ENCODE results near the gene C2CD3.

The C2CD3 gene

DNA sequence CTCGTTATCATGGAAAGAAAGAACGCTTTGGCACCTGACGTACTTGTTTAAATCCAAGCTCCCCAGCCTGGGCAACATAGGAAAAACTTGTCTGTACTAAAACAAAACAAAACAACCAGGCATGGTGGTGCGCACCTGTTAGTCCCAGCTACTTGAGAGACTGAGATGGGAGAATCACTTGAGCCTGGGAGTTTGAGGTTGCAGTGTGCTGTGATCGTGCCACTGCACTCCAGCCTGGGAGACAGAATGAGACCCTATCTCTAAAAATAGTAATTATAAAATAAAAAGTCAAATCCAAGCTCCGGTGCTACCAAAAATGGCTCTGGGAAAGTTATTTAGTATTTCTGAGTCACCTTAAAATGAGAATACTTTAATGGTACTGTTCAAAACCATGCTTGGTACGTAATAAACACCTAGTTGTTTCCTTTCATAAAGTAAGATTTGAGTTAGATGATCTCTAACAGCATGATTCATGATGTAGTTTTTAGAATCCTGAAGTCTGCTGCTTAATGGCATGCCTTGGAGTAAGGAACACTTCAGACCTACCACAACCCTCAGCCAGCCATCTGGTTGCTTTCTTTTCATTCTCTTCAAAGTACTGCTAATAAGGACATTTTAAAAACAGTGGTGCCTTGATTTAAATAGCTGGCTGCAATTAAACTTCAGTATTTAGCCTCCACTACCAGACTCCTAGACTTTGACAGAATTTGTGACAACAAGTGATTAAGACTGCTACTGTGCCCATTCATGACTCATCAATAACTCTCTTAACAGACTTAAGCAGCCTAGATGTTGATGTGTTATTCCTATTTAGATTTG is 8.6 kb upstream of the C2CD3 start:
- TF ChIP-seq, protein P1, sequence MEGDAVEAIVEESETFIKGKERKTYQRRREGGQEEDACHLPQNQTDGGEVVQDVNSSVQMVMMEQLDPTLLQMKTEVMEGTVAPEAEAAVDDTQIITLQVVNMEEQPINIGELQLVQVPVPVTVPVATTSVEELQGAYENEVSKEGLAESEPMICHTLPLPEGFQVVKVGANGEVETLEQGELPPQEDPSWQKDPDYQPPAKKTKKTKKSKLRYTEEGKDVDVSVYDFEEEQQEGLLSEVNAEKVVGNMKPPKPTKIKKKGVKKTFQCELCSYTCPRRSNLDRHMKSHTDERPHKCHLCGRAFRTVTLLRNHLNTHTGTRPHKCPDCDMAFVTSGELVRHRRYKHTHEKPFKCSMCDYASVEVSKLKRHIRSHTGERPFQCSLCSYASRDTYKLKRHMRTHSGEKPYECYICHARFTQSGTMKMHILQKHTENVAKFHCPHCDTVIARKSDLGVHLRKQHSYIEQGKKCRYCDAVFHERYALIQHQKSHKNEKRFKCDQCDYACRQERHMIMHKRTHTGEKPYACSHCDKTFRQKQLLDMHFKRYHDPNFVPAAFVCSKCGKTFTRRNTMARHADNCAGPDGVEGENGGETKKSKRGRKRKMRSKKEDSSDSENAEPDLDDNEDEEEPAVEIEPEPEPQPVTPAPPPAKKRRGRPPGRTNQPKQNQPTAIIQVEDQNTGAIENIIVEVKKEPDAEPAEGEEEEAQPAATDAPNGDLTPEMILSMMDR (conservative IDR thresholded peaks at IDR 0.05): no peak
- no peak overlapping the region for H3K27ac ChIP-seq

DNA sequence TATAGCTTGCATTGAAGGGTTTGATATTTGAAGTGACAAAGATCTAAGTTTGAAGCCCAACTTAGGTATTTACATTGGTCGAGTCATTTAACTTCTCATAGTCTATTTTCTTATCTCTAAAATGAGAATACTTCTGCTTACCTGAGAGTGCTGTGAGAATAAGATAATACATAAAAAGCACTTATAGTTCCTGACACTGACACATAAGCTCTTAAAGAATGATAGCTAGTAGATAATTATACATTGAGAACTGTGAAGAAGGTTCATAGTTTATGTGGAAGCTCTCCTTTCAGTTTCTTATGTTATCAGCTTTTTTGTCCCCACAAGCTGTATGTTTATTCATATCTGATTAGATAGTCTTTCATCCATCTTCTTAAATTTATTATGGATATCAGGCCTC is 5.1 kb upstream of the C2CD3 start:
- TF ChIP-seq, protein P1 (conservative IDR thresholded peaks at IDR 0.05): no peak
- H3K27ac ChIP-seq: no peak overlapping the region

DNA sequence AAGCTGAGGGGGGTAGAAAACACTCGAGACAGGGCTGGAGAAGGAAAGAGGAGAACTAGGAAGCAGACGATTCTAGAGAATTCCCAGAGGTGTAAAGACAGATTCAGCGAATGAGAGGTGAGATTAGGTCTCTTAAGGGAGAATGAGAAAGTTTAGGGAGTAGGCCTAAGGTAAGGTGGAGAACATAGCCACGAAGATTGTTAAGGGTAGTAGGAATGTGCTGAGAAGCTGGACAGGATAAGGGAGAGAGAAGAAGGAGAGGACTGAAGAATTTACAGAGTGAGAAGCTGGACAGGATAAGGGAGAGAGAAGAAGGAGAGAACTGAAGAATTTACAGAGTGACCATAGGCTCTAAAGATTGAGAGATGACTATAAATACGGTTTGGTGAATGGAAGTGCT is 1.2 kb upstream of the C2CD3 start:
- TF ChIP-seq, protein P1 (conservative IDR thresholded peaks at IDR 0.05): no peak
- H3K27ac ChIP-seq: peak overlapping the region; percentile 92

DNA sequence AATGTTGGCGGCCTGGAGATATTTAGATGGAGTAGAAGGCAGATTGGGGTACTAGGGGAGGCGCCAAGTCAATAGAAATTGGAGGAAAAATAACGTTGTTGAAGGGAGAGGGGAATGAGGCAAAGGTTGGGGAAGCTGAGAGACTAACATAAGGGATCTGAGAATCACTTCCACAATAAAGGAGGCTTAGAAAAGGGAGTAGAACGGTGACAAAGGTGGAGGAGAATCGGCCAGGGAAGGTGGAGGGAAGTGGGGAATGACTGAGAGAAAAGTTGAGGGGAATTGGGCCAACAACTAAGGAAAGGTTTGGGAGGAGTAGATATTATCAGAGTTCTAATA is 797 bp upstream of the C2CD3 start:
- TF ChIP-seq, protein P1 (conservative IDR thresholded peaks at IDR 0.05): no peak
- H3K27ac ChIP-seq: peak overlapping the region; percentile 92

DNA sequence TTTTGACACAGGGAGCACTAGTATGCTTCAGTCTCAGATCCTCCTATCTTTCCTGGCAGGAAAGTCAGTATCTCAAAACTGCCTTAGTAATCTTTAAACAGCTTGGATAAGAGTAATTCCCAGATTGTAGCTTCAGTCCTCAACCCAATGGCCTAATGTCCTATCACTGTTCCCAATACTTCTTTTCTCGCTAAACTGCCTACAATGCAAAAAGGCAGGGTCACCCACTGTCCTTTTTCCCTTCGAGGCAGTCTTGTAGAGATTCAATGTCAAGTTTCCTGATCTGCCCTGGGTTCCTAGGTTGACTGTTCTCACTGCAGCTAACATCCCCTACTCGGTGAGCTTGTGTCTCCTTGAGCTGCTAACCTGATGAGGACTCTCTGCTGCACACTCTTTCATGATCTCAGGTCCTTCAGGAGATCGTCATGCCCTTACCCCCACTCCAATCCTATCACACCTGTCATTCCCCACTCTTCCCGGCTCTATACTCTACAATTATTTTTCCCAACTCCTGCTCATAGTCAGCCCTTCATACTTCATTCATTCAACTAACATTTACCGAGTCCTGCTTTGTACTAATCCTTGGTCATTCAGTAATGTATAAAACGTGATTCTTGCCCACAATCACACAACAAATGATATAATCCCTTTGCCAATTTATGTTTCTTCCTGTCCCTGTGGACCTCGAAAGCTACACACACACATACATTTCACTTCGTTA is 904 bp downstream of the C2CD3 start:
- peak overlapping the region; percentile 92 for H3K27ac ChIP-seq
- TF ChIP-seq, protein P1 (conservative IDR thresholded peaks at IDR 0.05): no peak

DNA sequence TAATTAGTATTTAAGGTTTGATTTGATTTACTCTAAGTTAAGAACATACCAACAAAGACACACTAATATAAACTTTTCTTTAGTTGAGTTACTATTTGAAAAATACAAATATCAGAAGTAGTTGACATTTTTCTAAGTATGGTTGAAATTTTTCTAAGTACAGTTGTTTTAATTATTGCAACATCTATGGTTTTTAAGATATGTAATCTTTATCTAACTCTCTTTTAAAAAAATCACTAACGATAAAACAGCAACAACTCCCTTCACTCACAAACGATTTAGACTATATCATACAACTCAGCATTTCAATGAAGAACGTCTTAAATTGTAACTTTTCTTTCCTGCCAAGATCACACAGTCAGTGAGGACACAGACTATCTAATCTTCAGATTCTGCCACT is 2.0 kb downstream of the C2CD3 start:
- no peak overlapping the region for H3K27ac ChIP-seq
- TF ChIP-seq, protein P1 (conservative IDR thresholded peaks at IDR 0.05): no peak

DNA sequence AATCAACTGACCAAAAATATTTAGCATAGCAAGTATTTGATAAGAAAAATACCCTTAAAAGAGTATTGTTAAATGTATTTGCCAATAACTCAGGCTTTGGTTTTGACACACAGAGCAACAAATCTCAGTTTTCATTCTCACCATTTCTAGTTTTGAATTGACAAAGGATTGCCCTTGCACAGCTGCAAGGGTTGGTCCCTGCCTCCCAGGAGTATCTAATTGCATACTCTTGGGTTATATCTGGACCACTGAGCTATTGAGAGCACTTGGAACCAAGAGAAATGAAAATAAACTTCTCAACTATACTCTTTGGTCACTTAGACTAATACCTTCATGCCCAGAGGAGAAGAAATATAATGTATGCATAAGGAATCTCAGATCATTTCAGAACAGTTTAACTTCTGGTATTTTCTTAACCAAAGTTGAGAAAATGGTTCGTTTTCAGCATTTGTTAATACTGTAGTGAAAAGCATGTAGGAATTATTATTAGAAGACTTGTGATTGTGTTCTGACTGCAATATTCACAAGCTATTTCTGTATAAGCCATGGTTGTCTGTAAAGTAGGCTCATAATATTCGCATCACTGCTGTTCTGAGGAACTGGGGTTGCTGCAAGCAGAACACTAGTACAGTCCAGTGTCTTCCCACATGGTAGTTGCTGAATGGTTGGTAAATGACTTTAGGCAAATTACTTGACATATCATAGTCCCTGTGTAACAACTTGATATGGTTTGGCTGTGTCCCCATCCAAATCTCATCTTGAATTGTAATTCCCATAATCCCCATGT is 7.9 kb downstream of the C2CD3 start:
- H3K27ac ChIP-seq: no peak overlapping the region
- TF ChIP-seq, protein P1 (conservative IDR thresholded peaks at IDR 0.05): no peak
